Kidney epithelial cell (primary cell): ENCODE results near the gene IL36B. TPM values are rescaled to one million over a fixed set of nuclear protein-coding genes. Genes with fewer than 3 reads are reported as not detected.

Source experiments
- DNase-seq: peaks from one replicate; pipeline ENCODE4 v3.0.0-alpha.2; 2010; ENCODE audit warnings: low read depth
- H3K27me3 ChIP-seq: 2 replicates; pipeline ENCODE4 v1.6.0; 2011; ENCODE audit warnings: low read length; ENCODE audit not compliant: control insufficient read depth, insufficient read depth
- H3K36me3 ChIP-seq: 2 replicates; pipeline ENCODE4 v1.5.1; 2011; ENCODE audit warnings: low read length; ENCODE audit not compliant: control insufficient read depth, insufficient read depth
- H3K4me3 ChIP-seq: 2 replicates; pipeline ENCODE4 v1.5.1; 2011; ENCODE audit warnings: low read depth, mild to moderate bottlenecking, control low read depth, low read length
- total RNA-seq: library from RNA; depleted of rRNA; stranded (reverse); fragments of >200 nt; gene quantifications from 2 replicates; pipeline ENCODE4 v1.2.3, GENCODE V29; 2015
- TF ChIP-seq, protein P1 (sequence below): IDR thresholded peaks from 2 replicates; pipeline ENCODE4 v1.5.1; 2011; ENCODE audit warnings: mild to moderate bottlenecking, moderate library complexity, low read length, control low read depth, inconsistent platforms; ENCODE audit not compliant: insufficient read depth, poor library complexity, severe bottlenecking

IL36B gene
- total RNA-seq, 1 donor from 2014 or later, result not detected

- Histone ChIP-seq H3K27me3 (no peaks in the 10 kb centered on the region), H3K36me3 (no peaks in the 10 kb centered on the region), H3K4me3 (no peak overlapping the region)
- TF ChIP-seq, protein P1, sequence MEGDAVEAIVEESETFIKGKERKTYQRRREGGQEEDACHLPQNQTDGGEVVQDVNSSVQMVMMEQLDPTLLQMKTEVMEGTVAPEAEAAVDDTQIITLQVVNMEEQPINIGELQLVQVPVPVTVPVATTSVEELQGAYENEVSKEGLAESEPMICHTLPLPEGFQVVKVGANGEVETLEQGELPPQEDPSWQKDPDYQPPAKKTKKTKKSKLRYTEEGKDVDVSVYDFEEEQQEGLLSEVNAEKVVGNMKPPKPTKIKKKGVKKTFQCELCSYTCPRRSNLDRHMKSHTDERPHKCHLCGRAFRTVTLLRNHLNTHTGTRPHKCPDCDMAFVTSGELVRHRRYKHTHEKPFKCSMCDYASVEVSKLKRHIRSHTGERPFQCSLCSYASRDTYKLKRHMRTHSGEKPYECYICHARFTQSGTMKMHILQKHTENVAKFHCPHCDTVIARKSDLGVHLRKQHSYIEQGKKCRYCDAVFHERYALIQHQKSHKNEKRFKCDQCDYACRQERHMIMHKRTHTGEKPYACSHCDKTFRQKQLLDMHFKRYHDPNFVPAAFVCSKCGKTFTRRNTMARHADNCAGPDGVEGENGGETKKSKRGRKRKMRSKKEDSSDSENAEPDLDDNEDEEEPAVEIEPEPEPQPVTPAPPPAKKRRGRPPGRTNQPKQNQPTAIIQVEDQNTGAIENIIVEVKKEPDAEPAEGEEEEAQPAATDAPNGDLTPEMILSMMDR, result no peak
- no peak for DNase-seq
These were observed 58.0 kb downstream of the IL36B start for GRCh38 chr2:112994648-112995047.

DNA sequence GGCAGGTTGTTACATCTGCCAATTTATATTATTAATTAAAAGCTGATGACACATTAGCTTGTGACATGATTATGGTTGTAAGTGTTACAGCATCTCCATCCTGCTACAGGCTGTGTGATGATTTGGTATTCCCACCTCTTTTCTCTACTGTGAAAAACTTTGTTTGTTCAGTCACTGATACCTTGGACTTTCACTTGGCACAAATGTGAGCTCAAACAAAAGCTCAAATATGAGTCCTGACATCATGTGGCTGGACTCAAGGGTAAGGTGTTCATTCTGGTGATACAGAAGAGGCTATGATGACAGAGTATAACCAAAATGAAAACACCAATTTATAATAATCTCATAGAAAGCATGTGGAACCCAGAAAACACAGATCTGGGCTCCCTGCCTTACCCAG, 58.8 kb downstream of the IL36B start:
- no peak for DNase-seq
- H3K36me3 ChIP-seq, result no peaks in the 10 kb centered on the region
- no peak overlapping the region for H3K4me3 ChIP-seq
- H3K27me3 ChIP-seq, result no peaks in the 10 kb centered on the region
- TF ChIP-seq, protein P1, result no peak

DNA sequence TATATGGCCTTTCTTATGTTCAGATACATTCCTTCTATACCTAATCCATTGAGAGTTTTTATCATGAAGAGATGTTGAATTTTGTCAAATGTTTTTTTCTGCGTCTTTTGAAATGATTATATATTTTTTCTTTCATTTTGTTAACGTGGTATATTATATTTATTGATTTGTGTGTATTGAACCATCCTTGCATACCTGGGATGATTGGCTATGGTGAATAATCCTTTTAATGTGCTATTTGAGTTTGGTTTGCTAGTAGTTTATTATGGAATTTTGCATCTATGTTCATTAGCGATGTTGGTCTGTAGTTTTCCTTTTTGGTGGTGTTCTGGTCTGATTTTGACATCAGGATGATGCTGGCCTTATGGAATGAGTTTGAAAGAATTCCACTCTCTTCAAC, 63.1 kb downstream of the IL36B start:
- TF ChIP-seq, protein P1, result no peak
- no peaks in the 10 kb centered on the region for H3K27me3 ChIP-seq
- H3K4me3 ChIP-seq, result no peak overlapping the region
- no peak for DNase-seq
- H3K36me3 ChIP-seq, result no peaks in the 10 kb centered on the region

- TF ChIP-seq, protein P1, result no peak
- no peak for DNase-seq
- no peak overlapping the region for H3K4me3 ChIP-seq
- no peaks in the 10 kb centered on the region for H3K27me3 ChIP-seq
- H3K36me3 ChIP-seq, result no peaks in the 10 kb centered on the region
These were observed 67.6 kb downstream of the IL36B start for GRCh38 chr2:112985090-112985489.

DNA sequence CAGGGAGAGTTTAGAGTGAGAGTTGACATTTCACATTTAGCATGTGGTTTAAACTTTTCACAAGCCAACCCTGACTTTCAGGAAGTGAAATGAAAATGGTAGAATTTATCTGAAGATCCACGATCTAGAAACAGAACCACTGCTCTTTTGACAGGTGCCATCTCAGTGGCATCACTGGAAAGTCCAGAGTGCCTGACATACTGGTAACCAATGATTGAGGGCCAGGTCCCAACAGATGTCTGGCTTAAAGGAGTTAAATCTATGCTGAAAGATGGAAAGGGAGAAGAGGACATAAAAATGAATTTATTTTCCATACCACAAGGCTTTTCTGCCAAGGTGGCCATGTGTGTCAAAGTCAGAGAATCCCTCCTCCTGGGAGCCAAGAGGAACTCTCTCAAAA, 72.1 kb downstream of the IL36B start:
- peaks cover 6% of the 10 kb centered on the region for H3K27me3 ChIP-seq
- TF ChIP-seq, protein P1, result no peak

DNA sequence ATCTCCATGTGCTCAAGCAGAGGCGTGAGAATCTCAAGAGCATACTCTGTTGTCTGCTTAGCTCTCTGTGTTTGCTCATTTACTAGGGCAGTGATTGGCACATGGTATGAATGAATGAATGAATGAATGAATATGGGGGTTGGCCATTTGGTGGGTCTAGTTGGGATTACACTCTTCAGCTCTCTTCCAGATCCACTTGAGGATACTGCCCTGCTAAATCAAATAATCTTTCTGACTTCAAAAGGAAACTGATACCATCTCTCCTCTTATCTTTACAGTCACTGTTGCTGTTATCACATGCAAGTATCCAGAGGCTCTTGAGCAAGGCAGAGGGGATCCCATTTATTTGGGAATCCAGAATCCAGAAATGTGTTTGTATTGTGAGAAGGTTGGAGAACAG, 72.9 kb downstream of the IL36B start:
- no peak for DNase-seq
- Histone ChIP-seq H3K27me3 (peaks cover 6% of the 10 kb centered on the region), H3K4me3 (no peak overlapping the region), H3K36me3 (no peaks in the 10 kb centered on the region)
- TF ChIP-seq, protein P1, result no peak

More for the DNA sequence above, 72.1 kb downstream of the IL36B start:
- no peak for DNase-seq
- Histone ChIP-seq H3K36me3 (no peaks in the 10 kb centered on the region), H3K4me3 (no peak overlapping the region)
